Testis (tissue), 2 donors: ENCODE results near the gene MAPK11.

Experiments used
- CTCF ChIP-seq, 3 experiments: fragments of 450-650 bp in 2 of 3; fragments of 200-600 bp in 1 of 3; sonication (generic) in 1 of 3; IDR thresholded peaks; one replicate each; pipeline ENCODE4 v1.5.1; 2016 to 2019; ENCODE audit warnings: antibody characterized with exemption in 3 of 3, mild to moderate bottlenecking in 2 of 3, moderate library complexity in 1 of 3
- POLR2A ChIP-seq: fragments of 450-650 bp; IDR thresholded peaks from one replicate; pipeline ENCODE4 v1.6.1; 2017; ENCODE audit warnings: antibody characterized with exemption, mild to moderate bottlenecking, moderate library complexity

DNA sequence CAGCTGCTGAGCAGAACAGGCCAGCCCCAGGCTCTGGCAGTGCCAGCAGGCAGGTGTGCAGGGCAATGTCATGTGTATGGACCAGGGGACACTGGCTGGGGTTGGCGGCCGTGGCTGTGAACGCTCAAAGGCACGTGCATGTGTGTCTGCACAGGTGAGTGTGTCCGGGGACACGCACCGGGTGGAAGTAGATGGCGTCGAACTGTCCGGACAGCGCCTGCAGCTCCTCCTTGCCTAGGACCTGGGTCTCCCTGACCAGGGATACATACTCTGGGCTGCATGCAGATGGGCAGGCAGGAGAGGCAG lies 20.0 kb downstream of the MAPK11 start:
- TF ChIP-seq CTCF (IDR thresholded peaks at IDR 0.05) (no peak), POLR2A (no peak)
